ENCODE data around the gene MRPS33. TPM values are rescaled to one million over a fixed set of nuclear protein-coding genes. Genes with fewer than 3 reads are reported as not detected.
"Not testable (repeated sequence)": the region's sequence is repeated elsewhere in the genome, so short reads cannot be mapped to it uniquely, and the experiment has no call there.

Gene MRPS33
- 115 and 132 TPM in 2 replicates for total RNA-seq (2014; rRNA removed; shearing (Covaris generic))
- 27.9 and 31.2 TPM in 2 replicates for polyA plus RNA-seq (2014; cell fraction: nucleus; rRNA removed)

GRCh38 chr7:141014524-141015395, at the start of gene MRPS33:
MRPS33 (minus strand) TSS chr7:141014952; CDS start chr7:141010633, 4,319 bp downstream.
- peak; percentile 98 for DNase-seq (ENCODE audit: extremely low read depth, low read depth)

- no peak for DNase-seq (ENCODE audit: extremely low read depth, low read depth)
Observed at GRCh38 chr7:141057788-141058187, 43.0 kb upstream of the MRPS33 start.

GRCh38 chr7:141055146-141055545, 40.4 kb upstream of the MRPS33 start:
- DNase-seq (ENCODE audit: extremely low read depth, low read depth) = no peak

- DNase-seq (ENCODE audit: extremely low read depth, low read depth) = peak; percentile 91
Observed at GRCh38 chr7:141053626-141054025, 38.9 kb upstream of the MRPS33 start.

- no peak for DNase-seq (ENCODE audit: extremely low read depth, low read depth)
Observed at GRCh38 chr7:141045842-141046620, 31.3 kb upstream of the MRPS33 start.

GRCh38 chr7:141045126-141045841, 30.5 kb upstream of the MRPS33 start:
- no peak for DNase-seq (ENCODE audit: extremely low read depth, low read depth)

- DNase-seq (ENCODE audit: extremely low read depth, low read depth) = no peak
Observed at GRCh38 chr7:141043616-141044015, 28.9 kb upstream of the MRPS33 start.

GRCh38 chr7:141042222-141043193, 27.8 kb upstream of the MRPS33 start:
- DNase-seq (ENCODE audit: extremely low read depth, low read depth) = peak; percentile 79

- DNase-seq (ENCODE audit: extremely low read depth, low read depth) = no peak
Observed at GRCh38 chr7:141039376-141039775, 24.6 kb upstream of the MRPS33 start.

- not testable (repeated sequence) for DNase-seq (ENCODE audit: extremely low read depth, low read depth)
Observed at GRCh38 chr7:141038100-141038499, 23.3 kb upstream of the MRPS33 start.

GRCh38 chr7:141032539-141033323, 18.0 kb upstream of the MRPS33 start:
- not testable (repeated sequence) for DNase-seq (ENCODE audit: extremely low read depth, low read depth)

GRCh38 chr7:141028767-141029166, 14.0 kb upstream of the MRPS33 start:
- DNase-seq (ENCODE audit: extremely low read depth, low read depth) = no peak

GRCh38 chr7:141027043-141027442, 12.3 kb upstream of the MRPS33 start:
- no peak for DNase-seq (ENCODE audit: extremely low read depth, low read depth)

GRCh38 chr7:141024668-141025067, 9.9 kb upstream of the MRPS33 start:
- DNase-seq (ENCODE audit: extremely low read depth, low read depth) = no peak

GRCh38 chr7:141023295-141023694, 8.5 kb upstream of the MRPS33 start:
- DNase-seq (ENCODE audit: extremely low read depth, low read depth) = no peak

GRCh38 chr7:141017555-141017954, 2.8 kb upstream of the MRPS33 start:
- no peak for DNase-seq (ENCODE audit: extremely low read depth, low read depth)

GRCh38 chr7:141016349-141016748, 1.6 kb upstream of the MRPS33 start:
- no peak for DNase-seq (ENCODE audit: extremely low read depth, low read depth)

GRCh38 chr7:141014125-141014523, 628 bp downstream of the MRPS33 start:
- no peak for DNase-seq (ENCODE audit: extremely low read depth, low read depth)

- DNase-seq (ENCODE audit: extremely low read depth, low read depth) = no peak
Observed at GRCh38 chr7:141013345-141013715, 1.4 kb downstream of the MRPS33 start.

Data from NCI-H460 (cell line).